HepG2 (cell line): ENCODE measurements around the gene RBM15B. TPM values are rescaled to one million over a fixed set of nuclear protein-coding genes. Genes with fewer than 3 reads are reported as not detected.
A peak's percentile ranks its signal among the peaks of the same experiment; 100 is the strongest.

Experiments
- AHR ChIP-seq: IDR thresholded peaks from 2 replicates; pipeline ENCODE4 v1.6.1; 2018; ENCODE audit warnings: missing genetic modification reagents, missing compliant biosample characterization
- MZF1 ChIP-seq: sonication (generic); formaldehyde crosslinking; IDR thresholded peaks from 2 replicates; pipeline ENCODE4 v1.8.1; 2023; ENCODE audit warnings: mild to moderate bottlenecking, missing genetic modification reagents, borderline replicate concordance
- PAX8 ChIP-seq: sonication (generic); formaldehyde crosslinking; IDR thresholded peaks from 2 replicates; pipeline ENCODE4 v1.8.0; 2022; ENCODE audit warnings: mild to moderate bottlenecking, missing genetic modification reagents, borderline replicate concordance
- PHF8 ChIP-seq: sonication (generic); formaldehyde crosslinking; IDR thresholded peaks from 2 replicates; pipeline ENCODE4 v1.5.0; 2020; ENCODE audit warnings: missing genetic modification reagents
- REST ChIP-seq, 2 experiments: IDR thresholded peaks; 2 replicates each; pipeline ENCODE4 v1.6.1; 2011 to 2012; ENCODE audit warnings: low read length in 2 of 2, borderline replicate concordance in 1 of 2, low read depth in 1 of 2, mild to moderate bottlenecking in 1 of 2, moderate library complexity in 1 of 2
- RFXAP ChIP-seq: sonication (generic); formaldehyde crosslinking; IDR thresholded peaks from 2 replicates; pipeline ENCODE4 v1.4.0; 2020; ENCODE audit warnings: missing genetic modification reagents, borderline replicate concordance
- SIN3A ChIP-seq: IDR thresholded peaks from 2 replicates; pipeline ENCODE4 v1.6.1; 2011; ENCODE audit warnings: low read depth, mild to moderate bottlenecking, control low read depth, low read length, borderline replicate concordance
- ZHX2 ChIP-seq, 2 experiments: sonication (generic) in 1 of 2; formaldehyde crosslinking in 1 of 2; IDR thresholded peaks; 2 replicates each; pipeline versions ENCODE4 v1.6.1 to v1.9.0; 2014 to 2022; ENCODE audit warnings: antibody characterized with exemption in 1 of 2, borderline replicate concordance in 1 of 2, inconsistent platforms in 1 of 2, low read depth in 1 of 2, missing genetic modification reagents in 1 of 2
- ZNF513 ChIP-seq: sonication (generic); formaldehyde crosslinking; conservative IDR thresholded peaks from 2 replicates; pipeline ENCODE4 v1.5.0; 2020; ENCODE audit warnings: missing genetic modification reagents
- ZNF570 ChIP-seq: sonication (generic); formaldehyde crosslinking; IDR thresholded peaks from 2 replicates; pipeline ENCODE4 v1.4.0; 2020; ENCODE audit warnings: mild to moderate bottlenecking, missing genetic modification reagents, borderline replicate concordance
- ZNF816 ChIP-seq: sonication (generic); formaldehyde crosslinking; IDR thresholded peaks from 2 replicates; pipeline ENCODE4 v1.8.0; 2022; ENCODE audit warnings: missing genetic modification reagents, mild to moderate bottlenecking, borderline replicate concordance
- ZSCAN5A ChIP-seq: sonication (generic); formaldehyde crosslinking; IDR thresholded peaks from 2 replicates; pipeline ENCODE4 v1.8.0; 2022; ENCODE audit warnings: mild to moderate bottlenecking, missing genetic modification reagents, borderline replicate concordance
- polyA plus RNA-seq, 8 experiments: library from polyadenylated mRNA; depleted of rRNA in 3 of 8; stranded (reverse) in 7 of 8; unstranded in 1 of 8; fragments of >200 nt; fragmentation: Illumina TruSeq in 4 of 8; extraction: Trizol in 4 of 8; gene quantifications; 2 replicates each; pipeline versions ENCODE4 v1.2.1 to v1.2.3, GENCODE V29; 2011 to 2016; ENCODE audit warnings: low read depth in 4 of 8, missing spikeins in 1 of 8, mixed read lengths in 1 of 8; ENCODE audit not compliant: insufficient read depth in 1 of 8
- total RNA-seq, 5 experiments: library from RNA; depleted of rRNA; stranded (reverse); fragments of >200 nt; fragmentation: Illumina TruSeq; extraction: Trizol; gene quantifications; 2 replicates each; pipeline ENCODE4 v1.2.3, GENCODE V29; 2016; ENCODE audit warnings: low read depth in 1 of 5

RBM15B gene
- total and polyA plus RNA-seq, 2 of the 13 experiments (the other 11 are each of a cell fraction or from before 2014, with no cell fraction given): 8.2 to 19.3 TPM

GRCh38 chr3:51391075-51391565 is at the start of gene RBM15B (continued):
- TF ChIP-seq ZNF816 (no peak), PAX8 (CRISPR knock-in tag) (no peak), SIN3A (peak; percentile 28; the same call in 1 of the 2 replicates), REST (IDR thresholded peaks at IDR 0.05; ENCODE audit: borderline replicate concordance in 1 of 2, low read depth in 1 of 2, low read length in 2 of 2) (no peak; a peak in 1 of 4 replicates), ZNF513 (no peak), ZSCAN5A (CRISPR knock-in tag) (peak; percentile 80; the same call in 1 of the 2 replicates), ZNF570 (no peak), AHR (no peak; the same call in 1 of the 2 replicates), MZF1 (CRISPR knock-in tag) (no peak), PHF8 (CRISPR knock-in tag) (peak; percentile 83), ZHX2 (IDR thresholded peaks at IDR 0.05; ENCODE audit: low read depth) (peak; percentile 84), ZHX2 (CRISPR knock-in tag; IDR thresholded peaks at IDR 0.05; ENCODE audit: borderline replicate concordance) (no peak), RFXAP (CRISPR knock-in tag) (no peak)
